Hippocampal formation (tissue), 2 donors: ENCODE results near the gene CDH13.
A peak's percentile ranks its signal among the peaks of the same experiment; 100 is the strongest.

Source experiments
- DNase-seq, 2 donors: peaks; one replicate each; lab custom pipeline; 2025; lab: John Stamatoyannopoulos, UW

CDH13 gene

GRCh38 chr16:83185902-83186301 lies 559.1 kb downstream of the CDH13 start:
- DNase-seq: no peak

GRCh38 chr16:83187405-83187804 lies 560.6 kb downstream of the CDH13 start:
- DNase-seq: no peak

GRCh38 chr16:83196796-83197195 lies 570.0 kb downstream of the CDH13 start:
- DNase-seq: no peak

GRCh38 chr16:83197450-83197849 lies 570.7 kb downstream of the CDH13 start:
- no peak for DNase-seq

- DNase-seq: no peak
Observed at GRCh38 chr16:83198977-83199376, 572.2 kb downstream of the CDH13 start.

GRCh38 chr16:83200005-83200779 lies 573.4 kb downstream of the CDH13 start:
- peak; percentile 13 to 22 for DNase-seq

GRCh38 chr16:83201748-83202147 lies 575.0 kb downstream of the CDH13 start:
- DNase-seq: no peak

GRCh38 chr16:83205896-83206295 lies 579.1 kb downstream of the CDH13 start:
- no peak for DNase-seq

- no peak for DNase-seq
Observed at GRCh38 chr16:83206426-83206825, 579.7 kb downstream of the CDH13 start.

- DNase-seq: no peak
Observed at GRCh38 chr16:83211711-83212110, 584.9 kb downstream of the CDH13 start.

- DNase-seq: no peak
Observed at GRCh38 chr16:83212301-83212841, 585.6 kb downstream of the CDH13 start.

GRCh38 chr16:83214671-83215070 lies 587.9 kb downstream of the CDH13 start:
- no peak for DNase-seq

GRCh38 chr16:83215406-83216001 lies 588.7 kb downstream of the CDH13 start:
- DNase-seq: no peak

- no peak for DNase-seq
Observed at GRCh38 chr16:83219285-83219684, 592.5 kb downstream of the CDH13 start.

- DNase-seq: no peak
Observed at GRCh38 chr16:83220066-83220465, 593.3 kb downstream of the CDH13 start.

GRCh38 chr16:83224642-83225041 lies 597.9 kb downstream of the CDH13 start:
- no peak for DNase-seq

GRCh38 chr16:83227336-83227735 lies 600.6 kb downstream of the CDH13 start:
- DNase-seq: no peak

GRCh38 chr16:83231729-83232128 lies 605.0 kb downstream of the CDH13 start:
- no peak for DNase-seq

- DNase-seq: no peak
Observed at GRCh38 chr16:83233153-83233552, 606.4 kb downstream of the CDH13 start.

GRCh38 chr16:83238949-83239691 lies 612.4 kb downstream of the CDH13 start:
- DNase-seq: no peak

- no peak for DNase-seq
Observed at GRCh38 chr16:83244057-83244456, 617.3 kb downstream of the CDH13 start.

- DNase-seq: no peak
Observed at GRCh38 chr16:83245061-83245460, 618.3 kb downstream of the CDH13 start.
